ENCODE data around the gene CEP112.
A peak's percentile ranks its signal among the peaks of the same experiment; 100 is the strongest.

Gene CEP112

DNA sequence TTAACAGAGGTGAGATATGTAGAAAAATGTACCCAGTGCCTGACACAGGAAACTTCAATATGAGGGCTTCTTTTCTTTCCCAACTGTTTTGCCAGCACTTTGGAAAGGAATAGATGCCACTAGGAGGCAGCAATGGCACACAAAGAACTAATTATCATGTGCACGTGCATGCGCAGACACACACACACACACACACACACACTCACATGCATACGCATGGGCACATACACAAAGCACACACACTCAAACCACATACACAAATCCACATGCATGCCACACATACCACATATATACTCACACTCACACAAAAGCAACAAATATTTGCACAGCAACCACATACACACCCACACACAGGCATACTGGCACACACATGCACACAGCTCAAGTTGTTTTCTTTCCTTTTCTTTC is 8.8 kb upstream of the CEP112 start:
- Histone ChIP-seq H3K4me1 (no peaks in the 10 kb centered on the region), H3K4me3 (ENCODE audit: low read depth, low read length) (no peak overlapping the region), H3K9me3 (no peaks in the 10 kb centered on the region), H3K36me3 (no peaks in the 10 kb centered on the region), H3K27me3 (no peaks in the 10 kb centered on the region)
- peak; percentile 72 for DNase-seq
- TF ChIP-seq CTCF (IDR thresholded peaks at IDR 0.05; ENCODE audit: low read depth, low read length): peak; percentile 91

DNA sequence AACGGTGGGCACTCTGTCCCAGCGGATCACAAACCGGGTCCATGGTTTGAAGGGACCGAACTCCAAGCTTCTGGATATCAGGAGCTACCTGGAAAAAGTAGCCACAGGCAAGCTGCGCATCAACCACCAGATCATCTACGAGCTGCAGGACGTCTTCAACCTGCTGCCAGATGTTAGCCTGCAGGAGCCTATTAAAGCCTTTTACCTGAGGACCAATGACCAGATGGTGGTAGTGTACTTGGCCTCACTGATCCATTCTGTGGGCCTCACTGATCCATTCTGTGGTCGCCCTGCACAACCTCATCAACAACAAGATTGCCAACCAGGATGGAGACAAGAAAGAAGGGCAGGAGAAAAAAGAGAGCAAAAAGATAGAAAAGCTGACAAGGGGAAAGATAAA is 6.3 kb upstream of the CEP112 start:
- Histone ChIP-seq H3K9me3 (no peaks in the 10 kb centered on the region), H3K4me3 (ENCODE audit: low read depth, low read length) (no peak overlapping the region), H3K27me3 (no peaks in the 10 kb centered on the region), H3K36me3 (no peaks in the 10 kb centered on the region), H3K4me1 (no peaks in the 10 kb centered on the region)
- DNase-seq: no peak
- no peak for TF ChIP-seq CTCF (IDR thresholded peaks at IDR 0.05; ENCODE audit: low read depth, low read length)

DNA sequence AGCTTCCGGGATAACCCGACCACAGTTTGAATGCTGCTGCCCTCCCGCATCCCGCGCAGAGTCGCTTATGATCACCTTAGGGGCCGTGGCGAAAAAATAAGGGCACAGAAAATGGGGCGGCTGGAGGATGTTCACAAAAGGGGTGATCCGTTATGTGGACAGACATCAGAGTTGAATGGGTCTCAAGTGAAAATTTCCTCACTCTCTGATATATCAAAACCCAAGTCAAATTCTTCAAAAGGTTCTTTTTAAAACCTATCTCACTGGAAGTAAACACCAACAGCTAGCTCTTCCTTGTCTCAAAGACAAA is 400 bp upstream of the CEP112 start:
- Histone ChIP-seq H3K9me3 (no peaks in the 10 kb centered on the region), H3K36me3 (no peaks in the 10 kb centered on the region), H3K4me1 (no peaks in the 10 kb centered on the region), H3K4me3 (ENCODE audit: low read depth, low read length) (peak overlapping the region; percentile 81), H3K27me3 (no peaks in the 10 kb centered on the region)
- no peak for TF ChIP-seq CTCF (IDR thresholded peaks at IDR 0.05; ENCODE audit: low read depth, low read length)
- DNase-seq: no peak

- Histone ChIP-seq H3K27me3 (no peaks in the 10 kb centered on the region), H3K4me1 (no peaks in the 10 kb centered on the region)
- no peak for DNase-seq
These were observed 968 bp downstream of the CEP112 start for GRCh38 chr17:66190738-66191592.

GRCh38 chr17:66187718-66188117 is 4.2 kb downstream of the CEP112 start:
- no peaks in the 10 kb centered on the region for H3K9me3 ChIP-seq
- no peaks in the 10 kb centered on the region for H3K36me3 ChIP-seq
- no peaks in the 10 kb centered on the region for H3K27me3 ChIP-seq
- TF ChIP-seq CTCF (IDR thresholded peaks at IDR 0.05; ENCODE audit: low read depth, low read length): no peak
- DNase-seq: no peak
- H3K4me3 ChIP-seq (ENCODE audit: low read depth, low read length): no peak overlapping the region
- no peaks in the 10 kb centered on the region for H3K4me1 ChIP-seq

More at GRCh38 chr17:66190738-66191592, 968 bp downstream of the CEP112 start:
- H3K4me3 ChIP-seq (ENCODE audit: low read depth, low read length): peak overlapping the region; percentile 81
- no peak for TF ChIP-seq CTCF (IDR thresholded peaks at IDR 0.05; ENCODE audit: low read depth, low read length)
- H3K9me3 ChIP-seq: no peaks in the 10 kb centered on the region
- H3K36me3 ChIP-seq: no peaks in the 10 kb centered on the region

DNA sequence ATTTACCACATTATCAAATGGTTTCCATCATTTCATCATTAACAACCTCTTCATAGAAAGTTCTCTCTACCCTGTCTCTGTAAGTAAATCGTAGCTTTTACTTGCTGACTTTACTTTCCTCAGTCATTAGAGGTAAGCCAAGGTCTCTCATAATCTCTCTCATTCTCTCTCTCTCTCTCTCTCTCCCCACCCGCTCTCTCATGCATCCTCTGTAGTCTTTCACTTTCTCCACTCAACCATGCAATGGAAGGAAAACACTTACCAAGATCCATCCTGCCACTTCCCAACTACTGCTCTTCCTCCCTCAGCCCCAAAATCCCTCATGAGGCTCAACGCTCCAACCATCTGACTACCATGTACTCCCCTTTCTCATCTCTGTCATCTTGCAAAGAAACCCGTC is 6.1 kb downstream of the CEP112 start:
- Histone ChIP-seq H3K27me3 (no peaks in the 10 kb centered on the region), H3K36me3 (no peaks in the 10 kb centered on the region), H3K4me1 (no peaks in the 10 kb centered on the region), H3K9me3 (no peaks in the 10 kb centered on the region), H3K4me3 (ENCODE audit: low read depth, low read length) (no peak overlapping the region)
- no peak for TF ChIP-seq CTCF (IDR thresholded peaks at IDR 0.05; ENCODE audit: low read depth, low read length)
- no peak for DNase-seq

Measured in BE2C (cell line).